GM12878 (cell line): ENCODE results near the gene FADS1. TPM values are rescaled to one million over a fixed set of nuclear protein-coding genes. Genes with fewer than 3 reads are reported as not detected.

ENCODE experiments used
- ATAC-seq: fragments of 200-7000 bp; cut with Tn5 transposase; 3 replicates; pipeline ENCODE4 v1.9.1; 2020; ENCODE audit warnings: mild to moderate bottlenecking, moderate library complexity
- BruUV-seq: library from RNA; stranded (reverse); fragments of 400-500 nt; replicated peaks from 2 replicates; lab custom pipeline; 2021; lab: Mats Ljungman, UMichigan
- CTCF ChIA-PET: fragments of 300-600 bp; sonication (Branson Sonifier 250); formaldehyde crosslinking; extraction: SDS; loops from one replicate; lab custom pipeline; 2021; ENCODE audit warnings: inconsistent platforms; lab: Yijun Ruan, JAX
- POLR2A ChIA-PET: fragments of 350-600 bp; formaldehyde crosslinking; extraction: SDS; loops from one replicate; lab custom pipeline; 2021; ENCODE audit warnings: inconsistent platforms; lab: Charles Lee
- RAD21 ChIA-PET: fragments of 300-600 bp; sonication (Branson Sonifier 250); formaldehyde crosslinking; loops from one replicate; lab custom pipeline; 2023; ENCODE audit warnings: antibody characterized with exemption; ENCODE audit not compliant: unreplicated experiment; lab: Charles Lee
- SMC1A ChIA-PET: fragments of 300-600 bp; sonication (Branson Sonifier 250); formaldehyde crosslinking; loops from one replicate; lab custom pipeline; 2023; ENCODE audit not compliant: unreplicated experiment, uncharacterized antibody; lab: Charles Lee
- DNase-seq: peaks from one replicate; pipeline ENCODE4 v3.0.0-alpha.2; 2011; ENCODE audit warnings: low read depth, low spot score
- FAIRE-seq: peaks from 3 replicates; lab custom pipeline; 2011; peaks lifted over from hg19 to GRCh38; lab: Jason Lieb, UNC
- H2AFZ ChIP-seq: 2 replicates; pipeline ENCODE4 v1.6.0; 2011; ENCODE audit warnings: low read depth, low read length, control low read depth; ENCODE audit not compliant: control insufficient read depth
- H3K27ac ChIP-seq: 2 replicates; pipeline ENCODE4 v1.5.1; 2011; ENCODE audit warnings: control low read depth; ENCODE audit not compliant: control insufficient read depth, insufficient read depth
- H3K27me3 ChIP-seq, 2 experiments: replicated peaks in 1 of 2; 2 replicates each; pipeline versions ENCODE4 v1.6.0 to v1.6.1; 2011; ENCODE audit warnings: low read length in 1 of 2; ENCODE audit not compliant: control insufficient read depth in 2 of 2, insufficient read depth in 2 of 2
- H3K36me3 ChIP-seq, 2 experiments: 2 replicates each; pipeline ENCODE4 v1.5.1; 2011; ENCODE audit warnings: low read length in 1 of 2; ENCODE audit not compliant: control insufficient read depth in 2 of 2, insufficient read depth in 2 of 2
- H3K4me1 ChIP-seq: 2 replicates; pipeline ENCODE4 v1.6.1; 2011; ENCODE audit warnings: mild to moderate bottlenecking, low read length, moderate library complexity, mixed read lengths; ENCODE audit not compliant: control insufficient read depth, insufficient read depth
- H3K4me2 ChIP-seq: 2 replicates; pipeline ENCODE4 v1.6.0; 2011; ENCODE audit warnings: control low read depth; ENCODE audit not compliant: control insufficient read depth, insufficient read depth
- H3K4me3 ChIP-seq: fragments of 200-600 bp; sonication (generic); 2 replicates; pipeline ENCODE4 v1.5.1; 2016
- H3K79me2 ChIP-seq: 2 replicates; pipeline ENCODE4 v1.6.0; 2011; ENCODE audit warnings: low read length; ENCODE audit not compliant: control insufficient read depth, insufficient read depth
- H3K9ac ChIP-seq: 2 replicates; pipeline ENCODE4 v1.8.0; 2011; ENCODE audit warnings: low read length, control low read depth, mixed read lengths; ENCODE audit not compliant: control insufficient read depth, insufficient read depth
- H3K9me3 ChIP-seq: replicated peaks from 3 replicates; pipeline ENCODE4 v1.5.1; 2011; ENCODE audit warnings: mild to moderate bottlenecking, low read length; ENCODE audit not compliant: control insufficient read depth, insufficient read depth
- H4K20me1 ChIP-seq: 2 replicates; pipeline ENCODE4 v1.6.0; 2011; ENCODE audit not compliant: control insufficient read depth, insufficient read depth
- ATF7 ChIP-seq: fragments of 450-650 bp; IDR thresholded peaks from 2 replicates; pipeline ENCODE4 v1.6.1; 2016; ENCODE audit warnings: low read depth, mild to moderate bottlenecking
- BMI1 ChIP-seq: fragments of 450-650 bp; IDR thresholded peaks from 2 replicates; pipeline ENCODE4 v1.6.1; 2016; ENCODE audit warnings: mild to moderate bottlenecking, moderate library complexity, borderline replicate concordance
- CEBPB ChIP-seq, 2 experiments: fragments of 150-350 bp in 1 of 2; IDR thresholded peaks; 2 replicates each; pipeline ENCODE4 v1.6.1; 2012 to 2014; ENCODE audit warnings: low read depth in 2 of 2, low read length in 2 of 2, borderline replicate concordance in 1 of 2, inconsistent platforms in 1 of 2
- ESRRA ChIP-seq: IDR thresholded peaks from 2 replicates; pipeline ENCODE4 v1.6.1; 2012; ENCODE audit warnings: mild to moderate bottlenecking, low read length, improper control_type of control experiment
- MYB ChIP-seq: fragments of 150-350 bp; IDR thresholded peaks from 2 replicates; pipeline ENCODE4 v1.6.1; 2014; ENCODE audit warnings: mild to moderate bottlenecking, low read depth, low read length, borderline replicate concordance
- NFXL1 ChIP-seq: fragments of 450-650 bp; IDR thresholded peaks from 2 replicates; pipeline ENCODE4 v1.6.1; 2017; ENCODE audit warnings: antibody characterized with exemption, mild to moderate bottlenecking, borderline replicate concordance
- NR2F1 ChIP-seq: fragments of 450-650 bp; conservative IDR thresholded peaks from 2 replicates; pipeline ENCODE4 v1.6.1; 2017; ENCODE audit warnings: mild to moderate bottlenecking
- RB1 ChIP-seq: fragments of 450-650 bp; formaldehyde crosslinking; IDR thresholded peaks from 2 replicates; pipeline ENCODE4 v1.6.1; 2017; ENCODE audit warnings: mild to moderate bottlenecking, borderline replicate concordance
- RELA ChIP-seq: fragments of 450-650 bp; IDR thresholded peaks from 2 replicates; pipeline ENCODE4 v1.8.0; 2014; ENCODE audit warnings: borderline replicate concordance; ENCODE audit not compliant: partially characterized antibody
- RFX5 ChIP-seq: IDR thresholded peaks from 2 replicates; pipeline ENCODE4 v1.6.1; 2011; ENCODE audit warnings: low read depth, low read length, improper control_type of control experiment
- YBX1 ChIP-seq: fragments of 450-650 bp; IDR thresholded peaks from 2 replicates; pipeline ENCODE4 v1.6.1; 2016; ENCODE audit warnings: antibody characterized with exemption
- WGBS: methylation state at CpG from one replicate; pipeline ENCODE4 v1.1.6; 2016; ENCODE audit warnings: low lambda C conversion rate; ENCODE audit not compliant: insufficient replicate concordance, insufficient coverage; ENCODE audit errors: missing lambda C conversion rate; 5-methylcytosine and 5-hydroxymethylcytosine counted together
- in situ Hi-C: fragments of 300-500 bp; cut with MboI; formaldehyde crosslinking; loops from 9 replicates; pipeline ENCODE4 v1.14.3; 2018; ENCODE audit warnings: mixed read lengths
- intact Hi-C: fragments of 100-400 bp; cut with micrococcal nuclease; formaldehyde crosslinking; loops from one replicate; pipeline ENCODE4 v1.14.2; 2022; ENCODE audit not compliant: unreplicated experiment
- polyA plus RNA-seq, 11 experiments: library from polyadenylated mRNA; depleted of rRNA in 4 of 11; unstranded in 6 of 11; stranded (reverse) in 5 of 11; fragments of >200 nt; fragmentation: Nextera tagmentation in 4 of 11; fragmentation: Illumina TruSeq in 1 of 11; extraction: Ambion mirVana in 4 of 11; extraction: Trizol in 1 of 11; gene quantifications; 1 replicate in 1 of 11; 2 replicates in 10 of 11; pipeline versions ENCODE4 v1.2.1 to v1.2.3, GENCODE V29; 2011 to 2016; ENCODE audit warnings: inconsistent platforms in 2 of 11, missing spikeins in 2 of 11, low read depth in 1 of 11
- total RNA-seq, 4 experiments: library from RNA; depleted of rRNA in 3 of 4; stranded (reverse); fragments of >200 nt in 3 of 4; fragmentation: Illumina TruSeq in 1 of 4; extraction: Trizol in 1 of 4; gene quantifications; 2 replicates each; pipeline versions ENCODE4 v1.2.1 to v1.2.3, GENCODE V29; 2013 to 2021
- TF ChIP-seq, protein P1 (sequence below): IDR thresholded peaks from 2 replicates; pipeline ENCODE4 v1.6.1; 2011; ENCODE audit warnings: borderline replicate concordance, low read depth, mild to moderate bottlenecking, moderate library complexity, low read length; ENCODE audit not compliant: insufficient read depth, poor library complexity, severe bottlenecking

FADS1 gene
- total and polyA plus RNA-seq, 10 of the 15 experiments (the other 5 are each of a cell fraction or from before 2014, with no cell fraction given) = 8.8 to 73.9 (median 39.0) TPM

GRCh38 chr11:61751384-61751783 lies 65.4 kb downstream of the FADS1 start:
- Histone ChIP-seq H4K20me1 (no peaks in the 10 kb centered on the region), H3K4me2 (no peak overlapping the region), H3K4me3 (no peak overlapping the region), H3K27ac (no peak overlapping the region), H3K27me3 (peaks cover 0 to 4% of the 10 kb centered on the region in 2 experiments; a peak in 1 of 4 replicates), H3K36me3 (no peaks in the 10 kb centered on the region), H2AFZ (no peak overlapping the region), H3K4me1 (no peaks in the 10 kb centered on the region; the same call in 1 of the 2 replicates), H3K9me3 (no peaks in the 10 kb centered on the region), H3K9ac (no peak overlapping the region), H3K79me2 (no peaks in the 10 kb centered on the region)
- ChIA-PET CTCF (interaction anchor here (0.6 to 7.0 kb wide), 8 partner anchors 16 to 357 kb away, joined by 3 to 200 read pairs (median 6); partner anchors contain the start of genes FEN1 and TMEM258), POLR2A (interaction anchor here (0.9 kb wide), 1 partner anchor 41 kb away, joined by 3 read pairs; no protein-coding TSS in a partner anchor), SMC1A (interaction anchor here (1.4 to 6.5 kb wide), 3 partner anchors 11 to 44 kb away, joined by 3 to 91 read pairs (median 4); partner anchors contain the start of genes FEN1 and TMEM258), RAD21 (interaction anchor here (1.5 kb wide), 1 partner anchor 37 kb away, joined by 4 read pairs; no protein-coding TSS in a partner anchor)
- WGBS = 59% methylated on average over 13 of the region's 14 CpGs
- FAIRE-seq (no peak), ATAC-seq (no peak), DNase-seq (no peak)
- intact Hi-C loops (no loop called here), in situ Hi-C loops (no loop called here)
- BruUV-seq = no TSS peak
- TF ChIP-seq ESRRA = no peak
- TF ChIP-seq NR2F1 = no peak
- no peak for TF ChIP-seq ATF7
- TF ChIP-seq MYB = no peak
- TF ChIP-seq NFXL1 = no peak
- no peak for TF ChIP-seq RFX5
- no peak for TF ChIP-seq YBX1
- TF ChIP-seq, protein P1, sequence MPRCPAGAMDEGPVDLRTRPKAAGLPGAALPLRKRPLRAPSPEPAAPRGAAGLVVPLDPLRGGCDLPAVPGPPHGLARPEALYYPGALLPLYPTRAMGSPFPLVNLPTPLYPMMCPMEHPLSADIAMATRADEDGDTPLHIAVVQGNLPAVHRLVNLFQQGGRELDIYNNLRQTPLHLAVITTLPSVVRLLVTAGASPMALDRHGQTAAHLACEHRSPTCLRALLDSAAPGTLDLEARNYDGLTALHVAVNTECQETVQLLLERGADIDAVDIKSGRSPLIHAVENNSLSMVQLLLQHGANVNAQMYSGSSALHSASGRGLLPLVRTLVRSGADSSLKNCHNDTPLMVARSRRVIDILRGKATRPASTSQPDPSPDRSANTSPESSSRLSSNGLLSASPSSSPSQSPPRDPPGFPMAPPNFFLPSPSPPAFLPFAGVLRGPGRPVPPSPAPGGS = no peak
- TF ChIP-seq RELA = no peak
- TF ChIP-seq CEBPB (IDR thresholded peaks at IDR 0.05; ENCODE audit: borderline replicate concordance in 1 of 2, low read depth in 2 of 2, low read length in 2 of 2) = no peak
- TF ChIP-seq RB1 = no peak
- TF ChIP-seq BMI1 = no peak
